Stomach (tissue), 9 donors: ENCODE data around the gene BMPR2. TPM values are rescaled to one million over a fixed set of nuclear protein-coding genes. Genes with fewer than 3 reads are reported as not detected.

Experiments used
- DNase-seq, 2 donors: peaks; one replicate each; pipeline versions ENCODE4 v3.0.0 to v3.0.0-alpha.2; 2013 to 2019
- H3K27ac ChIP-seq, 5 donors: fragments of 200-600 bp in 4 of 5; sonication (generic) in 4 of 5; one replicate each; pipeline ENCODE4 v1.5.1; 2013 to 2019; ENCODE audit warnings: mild to moderate bottlenecking in 1 of 5, moderate library complexity in 1 of 5
- H3K27me3 ChIP-seq, 3 donors: fragments of 200-600 bp; sonication (generic); one replicate each; pipeline ENCODE4 v1.5.1; 2017 to 2019; ENCODE audit warnings: mixed run types in 1 of 3
- H3K36me3 ChIP-seq, 4 donors: fragments of 200-600 bp; sonication (generic); 1 replicate in 3 of 4; 2 replicates in 1 of 4; pipeline ENCODE4 v1.5.1; 2016 to 2019
- H3K4me1 ChIP-seq, 4 donors: fragments of 200-600 bp; sonication (generic); one replicate each; pipeline ENCODE4 v1.5.1; 2016 to 2019
- H3K4me3 ChIP-seq, 4 donors: fragments of 200-600 bp; sonication (generic) in 3 of 4; one replicate each; pipeline ENCODE4 v1.5.1; 2016 to 2019; ENCODE audit warnings: mild to moderate bottlenecking in 1 of 4
- H3K9me3 ChIP-seq, 4 donors: fragments of 200-600 bp; sonication (generic); one replicate each; pipeline ENCODE4 v1.5.1; 2016 to 2019
- EP300 ChIP-seq: sonication (generic); formaldehyde crosslinking; IDR thresholded peaks from one replicate; pipeline ENCODE4 v1.6.1; 2017; ENCODE audit warnings: antibody characterized with exemption
- POLR2A ChIP-seq, 4 donors: fragments of 450-650 bp; IDR thresholded peaks; one replicate each; pipeline ENCODE4 v1.6.1; 2016; ENCODE audit warnings: antibody characterized with exemption in 4 of 4, control low read depth in 2 of 4, mild to moderate bottlenecking in 1 of 4, moderate library complexity in 1 of 4
- POLR2AphosphoS5 ChIP-seq, 3 donors: sonication (generic); formaldehyde crosslinking; IDR thresholded peaks; one replicate each; pipeline ENCODE4 v1.6.1; 2016; ENCODE audit warnings: antibody characterized with exemption in 3 of 3
- WGBS, 5 donors: extraction: QIAGEN DNeasy Blood & Tissue Kit in 3 of 5; methylation state at CpG; one replicate each; pipeline versions ENCODE4 v1.1.5 to v1.1.7; 2013 to 2018; 5-methylcytosine and 5-hydroxymethylcytosine counted together
- intact Hi-C: fragments of 100-400 bp; cut with DNase I; formaldehyde crosslinking; loops from one replicate; pipeline ENCODE4 v1.15.1; 2023; ENCODE audit warnings: low total_unique reads
- polyA plus RNA-seq, 3 donors: library from polyadenylated mRNA; stranded (reverse); fragments of 200-250 nt; gene quantifications; one replicate each; pipeline ENCODE4 v1.2.3, GENCODE V29; 2013
- total RNA-seq, 5 donors: library from RNA; depleted of rRNA; stranded (reverse); fragments of >200 nt; gene quantifications; one replicate each; pipeline versions ENCODE4 v1.1.0 to v1.2.3, GENCODE V29; 2014 to 2016
- TF ChIP-seq, protein P1 (sequence below), 7 experiments: fragments of 450-650 bp in 4 of 7; fragments of 200-600 bp in 3 of 7; sonication (generic) in 3 of 7; IDR thresholded peaks; one replicate each; pipeline ENCODE4 v1.5.1; 2016 to 2019; ENCODE audit warnings: antibody characterized with exemption in 7 of 7, control low read depth in 2 of 7, mild to moderate bottlenecking in 1 of 7
- donor health status: healthy with polysubstance abuse.
- donor health status: Bipolar disorder and iron deficiency.
- donor health status: healthy.

Gene BMPR2
- total and polyA plus RNA-seq, 8 donors: 2.8 to 48.3 (median 16.2) TPM

DNA sequence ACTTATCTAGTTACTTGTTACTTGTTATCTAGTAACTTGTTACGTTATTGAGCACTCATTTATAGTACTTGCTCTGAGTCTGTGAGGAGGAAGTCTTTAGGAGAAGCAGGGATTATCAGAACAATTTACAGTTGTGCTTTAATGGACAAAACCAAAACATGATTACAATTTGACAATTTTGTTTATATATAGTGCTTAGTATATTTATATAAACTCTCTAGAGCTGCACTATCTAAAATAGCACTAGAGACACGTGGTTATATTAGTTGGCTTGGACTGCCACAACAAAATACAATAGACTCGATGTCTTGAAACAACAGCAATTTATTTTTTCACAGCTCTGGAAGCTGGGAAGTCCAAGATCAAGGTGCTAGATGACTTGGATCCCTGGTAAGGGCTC is 78.4 kb downstream of the BMPR2 start:
- H3K4me3 ChIP-seq: no peak overlapping the region
- no peaks in the 10 kb centered on the region for H3K9me3 ChIP-seq
- H3K27me3 ChIP-seq: no peaks in the 10 kb centered on the region
- no peaks in the 10 kb centered on the region for H3K36me3 ChIP-seq
- peaks cover 5 to 29% (median 16%) of the 10 kb centered on the region in 4 donors for H3K4me1 ChIP-seq
- WGBS, 5 donors: 37 to 51% (median 41%) methylated on average over 3 of the region's 3 CpGs
- TF ChIP-seq, protein P1, sequence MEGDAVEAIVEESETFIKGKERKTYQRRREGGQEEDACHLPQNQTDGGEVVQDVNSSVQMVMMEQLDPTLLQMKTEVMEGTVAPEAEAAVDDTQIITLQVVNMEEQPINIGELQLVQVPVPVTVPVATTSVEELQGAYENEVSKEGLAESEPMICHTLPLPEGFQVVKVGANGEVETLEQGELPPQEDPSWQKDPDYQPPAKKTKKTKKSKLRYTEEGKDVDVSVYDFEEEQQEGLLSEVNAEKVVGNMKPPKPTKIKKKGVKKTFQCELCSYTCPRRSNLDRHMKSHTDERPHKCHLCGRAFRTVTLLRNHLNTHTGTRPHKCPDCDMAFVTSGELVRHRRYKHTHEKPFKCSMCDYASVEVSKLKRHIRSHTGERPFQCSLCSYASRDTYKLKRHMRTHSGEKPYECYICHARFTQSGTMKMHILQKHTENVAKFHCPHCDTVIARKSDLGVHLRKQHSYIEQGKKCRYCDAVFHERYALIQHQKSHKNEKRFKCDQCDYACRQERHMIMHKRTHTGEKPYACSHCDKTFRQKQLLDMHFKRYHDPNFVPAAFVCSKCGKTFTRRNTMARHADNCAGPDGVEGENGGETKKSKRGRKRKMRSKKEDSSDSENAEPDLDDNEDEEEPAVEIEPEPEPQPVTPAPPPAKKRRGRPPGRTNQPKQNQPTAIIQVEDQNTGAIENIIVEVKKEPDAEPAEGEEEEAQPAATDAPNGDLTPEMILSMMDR (IDR thresholded peaks at IDR 0.05): no peak
- TF ChIP-seq POLR2AphosphoS5 (IDR thresholded peaks at IDR 0.05): no peak
- TF ChIP-seq EP300: no peak
- TF ChIP-seq POLR2A (IDR thresholded peaks at IDR 0.05): no peak
- intact Hi-C loops: no loop called here
- no peak for DNase-seq
- H3K27ac ChIP-seq: no peak overlapping the region

GRCh38 chr2:202455114-202455513 is 79.0 kb downstream of the BMPR2 start:
- Histone ChIP-seq H3K4me1 (peaks cover 3 to 23% (median 12%) of the 10 kb centered on the region in 4 donors), H3K36me3 (no peaks in the 10 kb centered on the region), H3K4me3 (no peak overlapping the region), H3K9me3 (no peaks in the 10 kb centered on the region), H3K27me3 (no peaks in the 10 kb centered on the region), H3K27ac (no peak overlapping the region)
- intact Hi-C loops: no loop called here
- 87 to 100% (median 96%) methylated on average over 1 of the region's 1 CpG for WGBS, 5 donors
- DNase-seq: no peak
- no peak for TF ChIP-seq EP300
- TF ChIP-seq POLR2AphosphoS5 (IDR thresholded peaks at IDR 0.05): no peak
- TF ChIP-seq, protein P1 (IDR thresholded peaks at IDR 0.05): no peak
- TF ChIP-seq POLR2A (IDR thresholded peaks at IDR 0.05): no peak

GRCh38 chr2:202460119-202460518 is 84.0 kb downstream of the BMPR2 start:
- TF ChIP-seq EP300: no peak
- TF ChIP-seq, protein P1 (IDR thresholded peaks at IDR 0.05): no peak
- TF ChIP-seq POLR2AphosphoS5 (IDR thresholded peaks at IDR 0.05): no peak
- TF ChIP-seq POLR2A (IDR thresholded peaks at IDR 0.05): no peak
- Histone ChIP-seq H3K4me3 (no peak overlapping the region), H3K36me3 (peaks cover 0 to 3% (median 1%) of the 10 kb centered on the region in 4 donors), H3K27me3 (no peaks in the 10 kb centered on the region), H3K27ac (no peak overlapping the region), H3K9me3 (no peaks in the 10 kb centered on the region), H3K4me1 (peaks cover 0 to 5% (median 0%) of the 10 kb centered on the region in 4 donors)
- WGBS, 5 donors: 75 to 100% (median 96%) methylated on average over 2 of the region's 2 CpGs
- intact Hi-C loops: no loop called here
- DNase-seq: no peak

GRCh38 chr2:202479090-202479489 is 103.0 kb downstream of the BMPR2 start:
- H3K36me3 ChIP-seq: peaks cover 0 to 8% (median 2%) of the 10 kb centered on the region in 4 donors
- intact Hi-C loops: no loop called here
- H3K4me1 ChIP-seq: no peaks in the 10 kb centered on the region
- H3K27ac ChIP-seq: no peak overlapping the region
- no peak overlapping the region for H3K4me3 ChIP-seq
- H3K9me3 ChIP-seq: no peaks in the 10 kb centered on the region
- WGBS, 5 donors: 82 to 100% (median 84%) methylated on average over 1 of the region's 1 CpG
- no peak for DNase-seq
- no peaks in the 10 kb centered on the region for H3K27me3 ChIP-seq
- TF ChIP-seq EP300 (no peak), POLR2A (IDR thresholded peaks at IDR 0.05) (no peak), POLR2AphosphoS5 (IDR thresholded peaks at IDR 0.05) (no peak)
- TF ChIP-seq, protein P1 (IDR thresholded peaks at IDR 0.05): no peak
